Measurements from ENCODE around the gene CHCHD3. TPM values are rescaled to one million over a fixed set of nuclear protein-coding genes. Genes with fewer than 3 reads are reported as not detected.
"Not testable (repeated sequence)": the region's sequence is repeated elsewhere in the genome, so short reads cannot be mapped to it uniquely, and the experiment has no call there.

CHCHD3 gene
- total RNA-seq, 1 donor from 2014 or later, result 113 TPM

GRCh38 chr7:132904209-132904608 lies 177.7 kb downstream of the CHCHD3 start:
- DNase-seq (ENCODE audit: low read depth), result no peak

- DNase-seq (ENCODE audit: low read depth), result not testable (repeated sequence)
Observed at GRCh38 chr7:132902294-132902693, 179.6 kb downstream of the CHCHD3 start.

- DNase-seq (ENCODE audit: low read depth), result no peak
Observed at GRCh38 chr7:132901241-132901640, 180.6 kb downstream of the CHCHD3 start.

- DNase-seq (ENCODE audit: low read depth), result no peak
Observed at GRCh38 chr7:132899833-132900232, 182.1 kb downstream of the CHCHD3 start.

- DNase-seq (ENCODE audit: low read depth), result not testable (repeated sequence)
Observed at GRCh38 chr7:132898641-132899175, 183.2 kb downstream of the CHCHD3 start.

- no peak for DNase-seq (ENCODE audit: low read depth)
Observed at GRCh38 chr7:132897093-132897687, 184.7 kb downstream of the CHCHD3 start.

GRCh38 chr7:132895231-132895630 lies 186.7 kb downstream of the CHCHD3 start:
- peak; percentile 18 for DNase-seq (ENCODE audit: low read depth)

- no peak for DNase-seq (ENCODE audit: low read depth)
Observed at GRCh38 chr7:132893560-132893959, 188.3 kb downstream of the CHCHD3 start.

GRCh38 chr7:132892744-132893143 lies 189.1 kb downstream of the CHCHD3 start:
- DNase-seq (ENCODE audit: low read depth), result not testable (repeated sequence)

- no peak for DNase-seq (ENCODE audit: low read depth)
Observed at GRCh38 chr7:132891554-132891953, 190.3 kb downstream of the CHCHD3 start.

- no peak for DNase-seq (ENCODE audit: low read depth)
Observed at GRCh38 chr7:132882714-132883428, 199.0 kb downstream of the CHCHD3 start.

- no peak for DNase-seq (ENCODE audit: low read depth)
Observed at GRCh38 chr7:132881317-132881716, 200.6 kb downstream of the CHCHD3 start.

GRCh38 chr7:132879579-132879978 lies 202.3 kb downstream of the CHCHD3 start:
- DNase-seq (ENCODE audit: low read depth), result no peak

- DNase-seq (ENCODE audit: low read depth), result peak; percentile 57
Observed at GRCh38 chr7:132878204-132878919, 203.5 kb downstream of the CHCHD3 start.

GRCh38 chr7:132877573-132877972 lies 204.3 kb downstream of the CHCHD3 start:
- peak; percentile 8 for DNase-seq (ENCODE audit: low read depth)

- DNase-seq (ENCODE audit: low read depth), result no peak
Observed at GRCh38 chr7:132876576-132876975, 205.3 kb downstream of the CHCHD3 start.

GRCh38 chr7:132872034-132872433 lies 209.9 kb downstream of the CHCHD3 start:
- no peak for DNase-seq (ENCODE audit: low read depth)

- no peak for DNase-seq (ENCODE audit: low read depth)
Observed at GRCh38 chr7:132871419-132871818, 210.5 kb downstream of the CHCHD3 start.

GRCh38 chr7:132869166-132869861 lies 212.6 kb downstream of the CHCHD3 start:
- DNase-seq (ENCODE audit: low read depth), result no peak

- no peak for DNase-seq (ENCODE audit: low read depth)
Observed at GRCh38 chr7:132866551-132866950, 215.3 kb downstream of the CHCHD3 start.

- peak; percentile 34 for DNase-seq (ENCODE audit: low read depth)
Observed at GRCh38 chr7:132866144-132866531, 215.8 kb downstream of the CHCHD3 start.
